GM18868 (cell line): Measurements from ENCODE around the gene TPX2.
"Not testable (repeated sequence)": the region's sequence is repeated elsewhere in the genome, so short reads cannot be mapped to it uniquely, and the experiment has no call there.

Experiments used
- ATAC-seq: cut with Tn5 transposase; IDR thresholded peaks from one replicate; pipeline ENCODE4 v1.9.1; 2021; ENCODE audit warnings: mild to moderate bottlenecking, moderate library complexity; ENCODE audit not compliant: unreplicated experiment

The TPX2 gene

GRCh38 chr20:31720486-31721407, 18.3 kb upstream of the TPX2 start:
- no peak for ATAC-seq

- ATAC-seq, result no peak
Measured at GRCh38 chr20:31721408-31722256, 17.5 kb upstream of the TPX2 start.

GRCh38 chr20:31722257-31723068, 16.6 kb upstream of the TPX2 start, which contains the start of gene BCL2L1:
TSS of gene BCL2L1 (minus strand) at chr20:31722868. CDS start at chr20:31722218, 650 bp downstream.
- ATAC-seq, result peak; percentile 23

- ATAC-seq, result no peak
Measured at GRCh38 chr20:31723069-31723318, 16.1 kb upstream of the TPX2 start.

- ATAC-seq, result peak; percentile 88
Measured at GRCh38 chr20:31723319-31724078, 15.6 kb upstream of the TPX2 start.

GRCh38 chr20:31731321-31731717, 7.8 kb upstream of the TPX2 start:
- no peak for ATAC-seq

GRCh38 chr20:31739550-31739977, 474 bp downstream of the TPX2 start:
- no peak for ATAC-seq

GRCh38 chr20:31740208-31740607, 1.1 kb downstream of the TPX2 start:
- no peak for ATAC-seq

- ATAC-seq, result no peak
Measured at GRCh38 chr20:31740656-31741323, 1.7 kb downstream of the TPX2 start.

- no peak for ATAC-seq
Measured at GRCh38 chr20:31746068-31746878, 7.2 kb downstream of the TPX2 start.

- not testable (repeated sequence) for ATAC-seq
Measured at GRCh38 chr20:31747028-31747427, 7.9 kb downstream of the TPX2 start.

- no peak for ATAC-seq
Measured at GRCh38 chr20:31747640-31748039, 8.6 kb downstream of the TPX2 start.

GRCh38 chr20:31749223-31749622, 10.1 kb downstream of the TPX2 start:
- ATAC-seq, result no peak

GRCh38 chr20:31751126-31751525, 12.0 kb downstream of the TPX2 start:
- ATAC-seq, result no peak

GRCh38 chr20:31757254-31757653, 18.2 kb downstream of the TPX2 start:
- ATAC-seq, result no peak

- ATAC-seq, result no peak
Measured at GRCh38 chr20:31758521-31758920, 19.4 kb downstream of the TPX2 start.

- no peak for ATAC-seq
Measured at GRCh38 chr20:31758991-31759390, 19.9 kb downstream of the TPX2 start.

- no peak for ATAC-seq
Measured at GRCh38 chr20:31759836-31760518, 20.9 kb downstream of the TPX2 start.
